GM23248 (cell line): ENCODE data around the gene PNPLA8.

Source experiments
- EZH2 ChIP-seq: fragments of 200-600 bp; sonication (generic); IDR thresholded peaks from 2 replicates; pipeline ENCODE4 v1.6.1; 2018; ENCODE audit warnings: antibody characterized with exemption, mild to moderate bottlenecking; ENCODE audit not compliant: insufficient read depth, poor library complexity, severe bottlenecking
- EZH2phosphoT487 ChIP-seq: fragments of 200-600 bp; sonication (generic); IDR thresholded peaks from 2 replicates; pipeline ENCODE4 v1.6.1; 2018; ENCODE audit warnings: antibody characterized with exemption, moderate library complexity, mild to moderate bottlenecking, low read depth; ENCODE audit not compliant: insufficient read depth

GRCh38 chr7:108441392-108441955, 84.5 kb downstream of the PNPLA8 start:
- TF ChIP-seq EZH2: no peak
- no peak for TF ChIP-seq EZH2phosphoT487
